IMR-90 (cell line): ENCODE measurements around the gene RUSC1. TPM values are rescaled to one million over a fixed set of nuclear protein-coding genes. Genes with fewer than 3 reads are reported as not detected.

Experiments
- ATAC-seq: fragments of 200-7000 bp; cut with Tn5 transposase; 2 replicates; pipeline ENCODE4 v1.9.1; 2020; ENCODE audit warnings: low read depth, mild to moderate bottlenecking, moderate library complexity
- BruUV-seq: library from RNA; stranded (reverse); fragments of 400-500 nt; replicated peaks from 2 replicates; lab custom pipeline; 2021; lab: Mats Ljungman, UMichigan
- CTCF ChIA-PET: fragments of 300-600 bp; formaldehyde crosslinking; extraction: SDS; loops from one replicate; lab custom pipeline; 2021; ENCODE audit warnings: antibody characterized with exemption; lab: Yijun Ruan, JAX
- POLR2A ChIA-PET: fragments of 300-600 bp; sonication (Branson Sonifier 250); formaldehyde crosslinking; loops from one replicate; lab custom pipeline; 2022; ENCODE audit warnings: antibody characterized with exemption; ENCODE audit not compliant: unreplicated experiment; lab: Charles Lee
- DNase-seq: peaks from one replicate; pipeline ENCODE4 v3.0.0; 2013
- H2AFZ ChIP-seq: replicated peaks from 2 replicates; pipeline ENCODE3; 2013; ENCODE audit warnings: low read length, mild to moderate bottlenecking; ENCODE audit not compliant: poor library complexity
- H2AK5ac ChIP-seq: 2 replicates; pipeline ENCODE4 v1.6.1; 2013; ENCODE audit warnings: low read depth, low read length, inconsistent platforms
- H2AK9ac ChIP-seq: replicated peaks from 2 replicates; pipeline ENCODE3; 2013; ENCODE audit warnings: mild to moderate bottlenecking, low read depth, low read length, moderate library complexity; ENCODE audit not compliant: poor library complexity
- H2BK120ac ChIP-seq: 2 replicates; pipeline ENCODE4 v1.6.1; 2013; ENCODE audit warnings: low read depth, low read length, inconsistent platforms
- H2BK15ac ChIP-seq: 3 replicates; pipeline ENCODE4 v1.6.1; 2013; ENCODE audit warnings: low read depth, low read length, inconsistent platforms
- H2BK20ac ChIP-seq: 2 replicates; pipeline ENCODE4 v1.6.1; 2013; ENCODE audit warnings: low read depth, mild to moderate bottlenecking, inconsistent platforms, low read length, moderate library complexity
- H2BK5ac ChIP-seq: 2 replicates; pipeline ENCODE4 v1.6.1; 2013; ENCODE audit warnings: mild to moderate bottlenecking, low read depth, low read length, inconsistent platforms; ENCODE audit not compliant: poor library complexity, severe bottlenecking
- H3K14ac ChIP-seq: replicated peaks from 2 replicates; pipeline ENCODE4 v1.6.1; 2013; ENCODE audit warnings: low read depth, low read length, inconsistent platforms
- H3K18ac ChIP-seq: 2 replicates; pipeline ENCODE4 v1.6.1; 2013; ENCODE audit warnings: low read depth, low read length, control low read depth
- H3K23ac ChIP-seq: 2 replicates; pipeline ENCODE4 v1.6.1; 2013; ENCODE audit warnings: low read depth, low read length, inconsistent platforms
- H3K27ac ChIP-seq: 2 replicates; pipeline ENCODE4 v1.5.1; 2013; ENCODE audit warnings: mild to moderate bottlenecking, control low read depth, low read length; ENCODE audit not compliant: insufficient read depth
- H3K27me3 ChIP-seq: 2 replicates; pipeline ENCODE4 v1.6.1; 2013; ENCODE audit warnings: low read length; ENCODE audit not compliant: control insufficient read depth, insufficient read depth
- H3K36me3 ChIP-seq: 2 replicates; pipeline ENCODE4 v1.6.1; 2013; ENCODE audit warnings: low read length, mixed read lengths; ENCODE audit not compliant: control insufficient read depth, insufficient read depth
- H3K4ac ChIP-seq: 2 replicates; pipeline ENCODE4 v1.6.1; 2013; ENCODE audit warnings: low read depth, low read length, inconsistent platforms
- H3K4me1 ChIP-seq: 2 replicates; pipeline ENCODE4 v1.6.1; 2013; ENCODE audit warnings: low read length, mixed read lengths; ENCODE audit not compliant: control insufficient read depth, insufficient read depth
- H3K4me2 ChIP-seq: 2 replicates; pipeline ENCODE4 v1.6.1; 2013; ENCODE audit warnings: low read depth, mild to moderate bottlenecking, control low read depth, low read length, moderate library complexity
- H3K4me3 ChIP-seq: 2 replicates; pipeline ENCODE4 v1.5.1; 2013; ENCODE audit warnings: low read depth, mild to moderate bottlenecking, control low read depth, low read length, moderate library complexity; ENCODE audit not compliant: insufficient read depth
- H3K56ac ChIP-seq: 2 replicates; pipeline ENCODE4 v1.6.1; 2013; ENCODE audit warnings: low read length, inconsistent platforms; ENCODE audit not compliant: insufficient read depth; ENCODE audit errors: extremely low read depth
- H3K79me1 ChIP-seq, 2 experiments: 2 replicates each; pipeline ENCODE4 v1.6.1; 2013; ENCODE audit warnings: low read length in 2 of 2, inconsistent platforms in 1 of 2, low read depth in 1 of 2
- H3K9ac ChIP-seq: 2 replicates; pipeline ENCODE4 v1.6.1; 2013; ENCODE audit warnings: low read depth, low read length, control low read depth
- H3K9me1 ChIP-seq: 2 replicates; pipeline ENCODE4 v1.6.1; 2013; ENCODE audit warnings: low read length, inconsistent platforms; ENCODE audit not compliant: insufficient read depth
- H3K9me3 ChIP-seq: 2 replicates; pipeline ENCODE4 v1.6.1; 2013; ENCODE audit warnings: low read length; ENCODE audit not compliant: control insufficient read depth, insufficient read depth
- H4K20me1 ChIP-seq: 2 replicates; pipeline ENCODE4 v1.6.1; 2013; ENCODE audit warnings: low read length, inconsistent platforms; ENCODE audit not compliant: insufficient read depth
- H4K5ac ChIP-seq: 2 replicates; pipeline ENCODE4 v1.6.1; 2013; ENCODE audit warnings: mild to moderate bottlenecking, low read depth, low read length, control low read depth
- H4K8ac ChIP-seq, 2 experiments: 2 replicates each; pipeline ENCODE4 v1.6.1; 2013; ENCODE audit warnings: low read depth in 2 of 2, low read length in 2 of 2, control low read depth in 1 of 2, inconsistent platforms in 1 of 2
- H4K91ac ChIP-seq: 2 replicates; pipeline ENCODE4 v1.6.1; 2013; ENCODE audit warnings: low read depth, low read length, inconsistent platforms; ENCODE audit not compliant: insufficient read depth
- BHLHE40 ChIP-seq: fragments of 150-350 bp; IDR thresholded peaks from 2 replicates; pipeline ENCODE4 v1.6.1; 2016; ENCODE audit warnings: mild to moderate bottlenecking, low read depth, low read length
- POLR2A ChIP-seq: IDR thresholded peaks from 2 replicates; pipeline ENCODE4 v1.6.1; 2012; ENCODE audit warnings: mild to moderate bottlenecking, low read depth, low read length
- RCOR1 ChIP-seq: IDR thresholded peaks from 2 replicates; pipeline ENCODE4 v1.6.1; 2012; ENCODE audit warnings: mild to moderate bottlenecking, low read length, improper control_type of control experiment; ENCODE audit not compliant: insufficient replicate concordance
- WGBS, 2 experiments: methylation state at CpG; one replicate each; pipeline versions ENCODE4 v1.1.5 to v1.1.7; 2013; ENCODE audit warnings: missing lambda C conversion rate in 2 of 2; ENCODE audit not compliant: insufficient read length in 1 of 2; ENCODE audit errors: extremely low coverage in 2 of 2; 5-methylcytosine and 5-hydroxymethylcytosine counted together
- dilution Hi-C: fragments of 300-500 bp; cut with HindIII; formaldehyde crosslinking; loops from one replicate; pipeline ENCODE4 v1.14.3; 2018; ENCODE audit warnings: low sequenced_read_pairs; ENCODE audit not compliant: unreplicated experiment
- in situ Hi-C: fragments of 300-500 bp; cut with MboI; formaldehyde crosslinking; loops from 3 replicates; pipeline ENCODE4 v1.14.3; 2019; ENCODE audit warnings: low sequenced_read_pairs, inconsistent platforms, mixed read lengths
- intact Hi-C: fragments of 100-400 bp; cut with micrococcal nuclease; formaldehyde crosslinking; loops from 2 replicates; pipeline ENCODE4 v1.10.0; 2022
- polyA plus RNA-seq, 3 experiments: library from polyadenylated mRNA; depleted of rRNA; stranded (reverse); fragments of >200 nt; gene quantifications; 2 replicates each; pipeline ENCODE4 v1.2.3, GENCODE V29; 2012; ENCODE audit warnings: low replicate concordance in 1 of 3
- total RNA-seq: library from RNA; depleted of rRNA; stranded (reverse); fragments of >200 nt; gene quantifications from 2 replicates; pipeline ENCODE4 v1.2.3, GENCODE V29; 2012

Gene RUSC1
- total and polyA plus RNA-seq, 2 of the 4 experiments (the other 2 are of a cell fraction), result 4.1 to 31.4 TPM

GRCh38 chr1:155296661-155297060 is 24.0 kb upstream of the RUSC1 start:
- H4K20me1 ChIP-seq, result no peaks in the 10 kb centered on the region
- H4K91ac ChIP-seq, result no peak overlapping the region
- H4K8ac ChIP-seq, result no peak overlapping the region
- no peak overlapping the region for H3K18ac ChIP-seq
- H2BK5ac ChIP-seq, result no peak overlapping the region
- no peak overlapping the region for H2BK15ac ChIP-seq
- no peak overlapping the region for H3K4me2 ChIP-seq
- CTCF ChIA-PET, result no interaction called here
- H3K4me1 ChIP-seq, result no peaks in the 10 kb centered on the region
- no peak overlapping the region for H2BK120ac ChIP-seq
- H3K27ac ChIP-seq, result no peak overlapping the region
- H3K79me1 ChIP-seq, result no peaks in the 10 kb centered on the region
- H2AK9ac ChIP-seq, result no peak overlapping the region
- dilution Hi-C loops (no loop called here), intact Hi-C loops (no loop called here), in situ Hi-C loops (no loop called here)
- H3K14ac ChIP-seq, result no peak overlapping the region
- no peak overlapping the region for H3K4ac ChIP-seq
- H3K27me3 ChIP-seq, result peaks cover 56% of the 10 kb centered on the region
- H4K5ac ChIP-seq, result no peak overlapping the region
- H3K9me3 ChIP-seq, result peaks cover 2% of the 10 kb centered on the region; the same call in 1 of the 2 replicates
- no peak overlapping the region for H3K4me3 ChIP-seq
- POLR2A ChIA-PET, result no interaction called here
- H3K23ac ChIP-seq, result no peak overlapping the region
- no peak for ATAC-seq
- no TSS peak for BruUV-seq
- H2BK20ac ChIP-seq, result no peak overlapping the region
- no peak overlapping the region for H3K9ac ChIP-seq
- no peaks in the 10 kb centered on the region for H3K9me1 ChIP-seq
- H3K36me3 ChIP-seq, result no peaks in the 10 kb centered on the region
- no peak for TF ChIP-seq RCOR1
- TF ChIP-seq BHLHE40, result no peak
- no peak for TF ChIP-seq POLR2A
- DNase-seq, result no peak
- no peak overlapping the region for H2AFZ ChIP-seq
- 100% methylated on average over 1 of the region's 3 CpGs; no CpG with 5 or more reads in 1 of the 2 experiments for WGBS, 2 experiments
- H2AK5ac ChIP-seq, result no peak overlapping the region
- no peak overlapping the region for H3K56ac ChIP-seq
